Parathyroid adenoma (tissue), 2 donors: Measurements from ENCODE around the gene LAMA2.

ENCODE experiments used
- H2AFZ ChIP-seq: fragments of 300-600 bp; sonication (generic); one replicate; pipeline ENCODE4 v1.7.0; 2017; ENCODE audit warnings: antibody characterized with exemption, mild to moderate bottlenecking
- H3K27ac ChIP-seq: fragments of 300-600 bp; sonication (generic); one replicate; pipeline ENCODE4 v1.7.0; 2017
- H3K27me3 ChIP-seq: fragments of 300-600 bp; sonication (generic); one replicate; pipeline ENCODE4 v1.7.0; 2017; ENCODE audit warnings: low read length; ENCODE audit not compliant: control insufficient read depth, insufficient read depth
- H3K36me3 ChIP-seq: fragments of 300-600 bp; sonication (generic); one replicate; pipeline ENCODE4 v1.7.0; 2017; ENCODE audit warnings: low read length; ENCODE audit not compliant: control insufficient read depth, insufficient read depth
- H3K4me1 ChIP-seq: fragments of 300-600 bp; sonication (generic); one replicate; pipeline ENCODE4 v1.7.0; 2017; ENCODE audit warnings: control low read depth
- H3K4me2 ChIP-seq: fragments of 300-600 bp; sonication (generic); one replicate; pipeline ENCODE4 v1.7.0; 2017; ENCODE audit warnings: low read length
- H3K4me3 ChIP-seq: fragments of 300-600 bp; sonication (generic); one replicate; pipeline ENCODE4 v1.7.0; 2017; ENCODE audit warnings: low read depth, low read length
- H3K79me2 ChIP-seq: fragments of 300-600 bp; sonication (generic); one replicate; pipeline ENCODE4 v1.7.0; 2017; ENCODE audit warnings: control low read depth
- H3K9ac ChIP-seq: fragments of 300-600 bp; sonication (generic); one replicate; pipeline ENCODE4 v1.7.0; 2017; ENCODE audit warnings: mild to moderate bottlenecking
- H3K9me3 ChIP-seq: fragments of 300-600 bp; sonication (generic); one replicate; pipeline ENCODE4 v1.7.0; 2017; ENCODE audit warnings: low read length; ENCODE audit not compliant: control insufficient read depth
- TF ChIP-seq, protein P1 (sequence below): fragments of 300-600 bp; sonication (generic); IDR thresholded peaks from one replicate; pipeline ENCODE4 v1.7.0; 2017; ENCODE audit warnings: antibody characterized with exemption, mild to moderate bottlenecking
- donor health status: primary hyperparathyroidism.

Gene LAMA2

DNA sequence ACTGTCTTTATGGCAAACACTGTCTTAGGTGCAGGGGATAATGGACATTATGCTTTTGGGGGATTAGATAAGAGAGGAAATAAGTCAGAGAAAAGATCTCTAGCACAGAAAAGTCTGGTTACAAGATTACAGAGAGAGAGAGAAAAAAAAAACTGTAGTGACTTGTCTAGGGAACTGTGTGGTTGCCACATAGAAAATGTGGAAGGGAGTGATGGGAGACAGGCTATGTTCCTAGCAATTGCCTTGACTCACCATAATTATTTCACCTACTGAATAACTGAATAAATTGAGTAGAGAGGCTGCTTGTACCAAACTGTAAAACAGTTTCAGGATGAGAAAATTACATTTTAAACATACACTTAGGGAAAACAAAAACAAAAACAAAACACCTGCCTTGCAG, 229.7 kb downstream of the LAMA2 start:
- no peaks in the 10 kb centered on the region for H3K4me1 ChIP-seq
- no peak overlapping the region for H2AFZ ChIP-seq
- H3K36me3 ChIP-seq: no peaks in the 10 kb centered on the region
- H3K79me2 ChIP-seq: no peaks in the 10 kb centered on the region
- H3K4me2 ChIP-seq: no peak overlapping the region
- TF ChIP-seq, protein P1, sequence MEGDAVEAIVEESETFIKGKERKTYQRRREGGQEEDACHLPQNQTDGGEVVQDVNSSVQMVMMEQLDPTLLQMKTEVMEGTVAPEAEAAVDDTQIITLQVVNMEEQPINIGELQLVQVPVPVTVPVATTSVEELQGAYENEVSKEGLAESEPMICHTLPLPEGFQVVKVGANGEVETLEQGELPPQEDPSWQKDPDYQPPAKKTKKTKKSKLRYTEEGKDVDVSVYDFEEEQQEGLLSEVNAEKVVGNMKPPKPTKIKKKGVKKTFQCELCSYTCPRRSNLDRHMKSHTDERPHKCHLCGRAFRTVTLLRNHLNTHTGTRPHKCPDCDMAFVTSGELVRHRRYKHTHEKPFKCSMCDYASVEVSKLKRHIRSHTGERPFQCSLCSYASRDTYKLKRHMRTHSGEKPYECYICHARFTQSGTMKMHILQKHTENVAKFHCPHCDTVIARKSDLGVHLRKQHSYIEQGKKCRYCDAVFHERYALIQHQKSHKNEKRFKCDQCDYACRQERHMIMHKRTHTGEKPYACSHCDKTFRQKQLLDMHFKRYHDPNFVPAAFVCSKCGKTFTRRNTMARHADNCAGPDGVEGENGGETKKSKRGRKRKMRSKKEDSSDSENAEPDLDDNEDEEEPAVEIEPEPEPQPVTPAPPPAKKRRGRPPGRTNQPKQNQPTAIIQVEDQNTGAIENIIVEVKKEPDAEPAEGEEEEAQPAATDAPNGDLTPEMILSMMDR: no peak
- no peak overlapping the region for H3K9ac ChIP-seq
- H3K27me3 ChIP-seq: no peaks in the 10 kb centered on the region
- no peak overlapping the region for H3K4me3 ChIP-seq
- no peak overlapping the region for H3K27ac ChIP-seq
- H3K9me3 ChIP-seq: no peaks in the 10 kb centered on the region

DNA sequence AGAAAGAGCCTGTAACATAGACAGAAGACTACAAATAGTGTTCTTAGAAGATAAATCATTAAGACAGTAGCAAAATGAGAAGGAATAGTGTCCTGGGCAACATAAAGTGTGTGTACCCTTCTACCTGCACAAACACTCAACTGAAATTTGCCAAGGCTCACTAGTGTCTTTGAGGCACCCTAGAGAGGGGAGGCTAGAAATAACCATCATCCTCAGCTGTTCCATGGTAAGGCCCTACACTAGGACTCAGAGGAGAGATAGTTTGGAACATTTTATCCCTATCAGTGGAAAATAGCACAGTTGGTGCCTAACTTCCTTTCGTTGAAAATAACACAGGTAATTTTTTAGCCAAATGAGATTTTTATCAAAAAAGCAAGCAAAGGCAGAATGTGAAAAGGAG, 230.7 kb downstream of the LAMA2 start:
- H3K79me2 ChIP-seq: no peaks in the 10 kb centered on the region
- H3K4me2 ChIP-seq: no peak overlapping the region
- H3K36me3 ChIP-seq: no peaks in the 10 kb centered on the region
- no peak overlapping the region for H3K4me3 ChIP-seq
- H3K4me1 ChIP-seq: no peaks in the 10 kb centered on the region
- H3K9me3 ChIP-seq: no peaks in the 10 kb centered on the region
- no peaks in the 10 kb centered on the region for H3K27me3 ChIP-seq
- H3K9ac ChIP-seq: no peak overlapping the region
- no peak overlapping the region for H2AFZ ChIP-seq
- no peak overlapping the region for H3K27ac ChIP-seq
- TF ChIP-seq, protein P1: no peak

DNA sequence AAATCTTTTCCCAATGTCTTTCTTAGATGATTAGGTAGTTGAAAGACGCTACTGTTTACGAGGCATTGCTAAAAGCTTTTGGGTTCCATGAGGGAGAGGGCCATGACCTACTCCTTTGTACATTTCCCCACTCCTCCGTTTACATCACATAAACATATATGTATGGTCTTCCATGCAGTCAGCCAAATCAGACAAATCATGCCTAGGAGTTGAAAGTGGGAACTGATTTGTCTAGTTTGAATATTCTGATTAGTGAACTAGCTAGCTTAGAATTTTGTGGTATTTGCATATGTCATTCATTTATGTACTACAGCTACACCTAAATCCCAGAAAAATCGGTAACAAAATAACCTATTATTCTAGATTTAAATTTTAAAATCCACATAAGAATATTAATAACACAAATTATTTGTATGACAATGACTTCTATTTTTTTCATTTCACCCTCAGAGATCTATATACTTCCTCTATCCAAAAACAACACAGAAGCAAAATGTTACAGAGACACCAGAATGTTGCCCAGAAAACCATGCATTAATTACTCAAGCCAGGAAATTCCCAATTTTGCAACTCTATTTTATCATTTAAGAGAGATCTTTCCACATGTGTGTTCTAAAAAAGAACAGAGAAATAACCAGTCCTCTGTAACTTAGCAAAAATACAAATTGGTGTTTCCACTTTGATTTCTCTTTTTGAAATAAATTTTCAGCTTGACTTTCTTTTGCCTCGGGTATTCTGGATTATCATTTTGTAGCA, 231.9 kb downstream of the LAMA2 start:
- no peak overlapping the region for H3K4me3 ChIP-seq
- H3K27me3 ChIP-seq: no peaks in the 10 kb centered on the region
- TF ChIP-seq, protein P1: no peak
- H3K27ac ChIP-seq: no peak overlapping the region
- H3K79me2 ChIP-seq: no peaks in the 10 kb centered on the region
- H3K4me1 ChIP-seq: no peaks in the 10 kb centered on the region
- no peaks in the 10 kb centered on the region for H3K36me3 ChIP-seq
- no peaks in the 10 kb centered on the region for H3K9me3 ChIP-seq
- H3K4me2 ChIP-seq: no peak overlapping the region
- no peak overlapping the region for H2AFZ ChIP-seq
- H3K9ac ChIP-seq: no peak overlapping the region

DNA sequence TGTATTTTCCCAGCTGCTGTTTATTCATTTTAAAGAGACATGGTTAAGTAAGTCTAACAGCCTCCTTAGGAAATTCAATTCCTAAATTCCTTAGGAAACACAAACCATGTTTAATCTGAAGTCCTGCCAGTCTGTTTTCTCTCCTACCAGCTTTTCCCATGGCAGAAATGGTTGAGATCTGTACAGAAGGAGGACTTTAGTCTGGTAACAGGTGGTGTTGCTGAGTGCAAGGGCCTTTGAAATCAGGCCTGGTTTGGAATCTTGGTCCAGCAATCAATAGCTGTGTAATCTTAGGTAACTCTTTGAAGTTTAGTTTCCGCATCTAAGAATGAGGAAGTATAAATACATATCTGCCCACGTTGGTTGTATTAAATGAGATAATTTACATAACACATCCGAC, 232.5 kb downstream of the LAMA2 start:
- H3K4me2 ChIP-seq: no peak overlapping the region
- TF ChIP-seq, protein P1: no peak
- no peak overlapping the region for H2AFZ ChIP-seq
- H3K4me3 ChIP-seq: no peak overlapping the region
- H3K79me2 ChIP-seq: no peaks in the 10 kb centered on the region
- no peaks in the 10 kb centered on the region for H3K9me3 ChIP-seq
- H3K27ac ChIP-seq: no peak overlapping the region
- H3K9ac ChIP-seq: no peak overlapping the region
- no peaks in the 10 kb centered on the region for H3K4me1 ChIP-seq
- no peaks in the 10 kb centered on the region for H3K36me3 ChIP-seq
- no peaks in the 10 kb centered on the region for H3K27me3 ChIP-seq

DNA sequence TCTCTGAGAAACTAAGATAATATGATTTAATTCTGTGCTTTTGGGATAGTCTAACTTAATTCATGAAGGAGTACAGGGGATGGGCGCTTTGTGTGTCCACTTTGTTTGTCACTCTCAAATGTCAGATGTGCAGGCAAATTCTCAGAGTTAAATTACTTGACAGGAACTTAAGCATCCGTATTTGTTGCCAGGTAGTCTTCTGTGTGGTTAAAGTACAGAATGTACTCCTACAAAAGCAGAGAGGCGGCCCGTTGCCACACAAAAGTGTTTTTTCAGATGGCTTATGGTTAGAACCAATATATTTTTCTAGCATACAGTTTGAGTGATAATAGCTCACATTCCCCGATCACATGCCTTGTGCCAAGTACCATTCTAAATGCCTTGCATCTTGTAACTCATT, 234.4 kb downstream of the LAMA2 start:
- TF ChIP-seq, protein P1: no peak
- no peaks in the 10 kb centered on the region for H3K36me3 ChIP-seq
- no peaks in the 10 kb centered on the region for H3K9me3 ChIP-seq
- no peak overlapping the region for H3K4me2 ChIP-seq
- H3K9ac ChIP-seq: no peak overlapping the region
- H3K27ac ChIP-seq: no peak overlapping the region
- H3K4me3 ChIP-seq: no peak overlapping the region
- H3K79me2 ChIP-seq: no peaks in the 10 kb centered on the region
- no peaks in the 10 kb centered on the region for H3K27me3 ChIP-seq
- H3K4me1 ChIP-seq: no peaks in the 10 kb centered on the region
- H2AFZ ChIP-seq: no peak overlapping the region
